WTC11 (cell line): ENCODE results near the gene ZNF664.

Experiments used
- CREM ChIP-seq: sonication (generic); formaldehyde crosslinking; IDR thresholded peaks from 2 replicates; pipeline ENCODE4 v1.8.1; 2022; ENCODE audit warnings: mild to moderate bottlenecking, missing genetic modification reagents, moderate library complexity
- CTCF ChIP-seq: fragments of 200-600 bp; IDR thresholded peaks from 2 replicates; pipeline ENCODE4 v1.8.0; 2022; ENCODE audit warnings: antibody characterized with exemption
- ESRRA ChIP-seq: sonication (generic); formaldehyde crosslinking; IDR thresholded peaks from 2 replicates; pipeline ENCODE4 v1.8.1; 2022; ENCODE audit warnings: mild to moderate bottlenecking, missing genetic modification reagents, borderline replicate concordance
- GABPB1 ChIP-seq: sonication (generic); formaldehyde crosslinking; IDR thresholded peaks from 2 replicates; pipeline ENCODE4 v1.8.1; 2023; ENCODE audit warnings: mild to moderate bottlenecking, missing genetic modification reagents
- MYBL2 ChIP-seq: sonication (generic); formaldehyde crosslinking; IDR thresholded peaks from 2 replicates; pipeline ENCODE4 v1.8.1; 2023; ENCODE audit warnings: mild to moderate bottlenecking, moderate library complexity, missing genetic modification reagents
- USF2 ChIP-seq: sonication (generic); formaldehyde crosslinking; IDR thresholded peaks from 2 replicates; pipeline ENCODE4 v1.8.1; 2023; ENCODE audit warnings: mild to moderate bottlenecking, missing genetic modification reagents, moderate library complexity
- ZBTB43 ChIP-seq: sonication (generic); formaldehyde crosslinking; IDR thresholded peaks from 2 replicates; pipeline ENCODE4 v1.8.1; 2023; ENCODE audit warnings: mild to moderate bottlenecking, missing genetic modification reagents

GRCh38 chr12:123940627-123940966 is 32.4 kb upstream of the ZNF664 start:
- no peak for TF ChIP-seq CTCF
- no peak for TF ChIP-seq CREM (CRISPR knock-in tag)
- TF ChIP-seq GABPB1 (CRISPR knock-in tag): no peak
- no peak for TF ChIP-seq USF2 (CRISPR knock-in tag)
- no peak for TF ChIP-seq MYBL2
- no peak for TF ChIP-seq ZBTB43
- no peak for TF ChIP-seq ESRRA
